Sigmoid colon (tissue), 7 donors: ENCODE measurements around the gene SAMD4A. TPM values are rescaled to one million over a fixed set of nuclear protein-coding genes. Genes with fewer than 3 reads are reported as not detected.

Source experiments
- DNase-seq: peaks from one replicate; pipeline ENCODE4 v3.0.0-alpha.2; 2019
- H3K27ac ChIP-seq, 4 donors: fragments of 200-600 bp; sonication (generic); one replicate each; pipeline ENCODE4 v1.5.1; 2016 to 2019; ENCODE audit warnings: mild to moderate bottlenecking in 1 of 4
- H3K27me3 ChIP-seq, 3 donors: fragments of 200-600 bp; sonication (generic); one replicate each; pipeline ENCODE4 v1.5.1; 2019; ENCODE audit warnings: mild to moderate bottlenecking in 1 of 3
- H3K36me3 ChIP-seq, 4 donors: fragments of 200-600 bp; sonication (generic); one replicate each; pipeline ENCODE4 v1.5.1; 2016 to 2019
- H3K4me1 ChIP-seq, 4 donors: fragments of 200-600 bp; sonication (generic); one replicate each; pipeline ENCODE4 v1.5.1; 2017 to 2019
- H3K4me3 ChIP-seq, 4 donors: fragments of 200-600 bp; sonication (generic); one replicate each; pipeline ENCODE4 v1.5.1; 2017 to 2019; ENCODE audit warnings: mild to moderate bottlenecking in 2 of 4, moderate library complexity in 1 of 4
- H3K9me3 ChIP-seq, 4 donors: fragments of 200-600 bp in 3 of 4; sonication (generic) in 3 of 4; one replicate each; pipeline versions ENCODE4 v1.5.1 to v1.6.1; 2013 to 2019
- CTCF ChIP-seq, 4 experiments: fragments of 450-650 bp in 3 of 4; fragments of 200-600 bp in 1 of 4; IDR thresholded peaks; one replicate each; pipeline ENCODE4 v1.5.1; 2016 to 2019; ENCODE audit warnings: antibody characterized with exemption in 4 of 4, mild to moderate bottlenecking in 3 of 4, moderate library complexity in 2 of 4
- EP300 ChIP-seq, 4 donors: sonication (generic); formaldehyde crosslinking; IDR thresholded peaks; one replicate each; pipeline ENCODE4 v1.6.1; 2017; ENCODE audit warnings: antibody characterized with exemption in 4 of 4
- POLR2A ChIP-seq, 2 donors: fragments of 450-650 bp; IDR thresholded peaks; one replicate each; pipeline ENCODE4 v1.6.1; 2016; ENCODE audit warnings: antibody characterized with exemption in 2 of 2, mild to moderate bottlenecking in 2 of 2, moderate library complexity in 2 of 2
- POLR2AphosphoS5 ChIP-seq, 4 donors: sonication (generic); formaldehyde crosslinking; IDR thresholded peaks; one replicate each; pipeline ENCODE4 v1.6.1; 2017; ENCODE audit warnings: antibody characterized with exemption in 4 of 4
- WGBS, 2 donors: extraction: QIAGEN DNeasy Blood & Tissue Kit; methylation state at CpG; one replicate each; pipeline ENCODE4 v1.1.7; 2013; 5-methylcytosine and 5-hydroxymethylcytosine counted together
- intact Hi-C: fragments of 100-400 bp; cut with DNase I; formaldehyde crosslinking; loops from one replicate; pipeline ENCODE4 v1.15.1; 2023
- polyA plus RNA-seq, 3 donors: library from polyadenylated mRNA; stranded (reverse); fragments of 200-250 nt; gene quantifications; one replicate each; pipeline ENCODE4 v1.2.3, GENCODE V29; 2013
- total RNA-seq, 4 donors: library from RNA; depleted of rRNA; stranded (reverse); fragments of >200 nt; gene quantifications; one replicate each; pipeline ENCODE4 v1.1.0, GENCODE V29; 2016
- donor health status: healthy with polysubstance abuse.
- donor health status: Bipolar disorder and iron deficiency.
- donor health status: healthy.

The SAMD4A gene
- total and polyA plus RNA-seq, 7 donors = 4.2 to 135 (median 79.8) TPM

GRCh38 chr14:54774824-54775223, 207.9 kb downstream of the SAMD4A start:
- no peak for TF ChIP-seq POLR2AphosphoS5 (IDR thresholded peaks at IDR 0.05)
- no peak for TF ChIP-seq CTCF (IDR thresholded peaks at IDR 0.05)
- H3K27me3 ChIP-seq = no peaks in the 10 kb centered on the region
- peaks cover 0 to 41% (median 18%) of the 10 kb centered on the region in 4 donors for H3K36me3 ChIP-seq
- 95 to 96% methylated on average over 15 of the region's 15 CpGs for WGBS, 2 donors
- H3K4me3 ChIP-seq = no peak overlapping the region
- intact Hi-C loops = loop anchor here (5.0 kb wide), 1 partner anchor 268 kb away; the partner anchor contains the start of gene CGRRF1
- peaks cover 0 to 69% (median 51%) of the 10 kb centered on the region in 4 donors for H3K4me1 ChIP-seq
- H3K27ac ChIP-seq = peak overlapping the region in 2 of 4 donors; percentile 90 to 91
- no peaks in the 10 kb centered on the region for H3K9me3 ChIP-seq
- peak; percentile 66 for DNase-seq

- peaks cover 0 to 49% (median 21%) of the 10 kb centered on the region in 4 donors for H3K36me3 ChIP-seq
Observed at GRCh38 chr14:54775486-54776140, 208.7 kb downstream of the SAMD4A start.

GRCh38 chr14:54776361-54777001, 209.6 kb downstream of the SAMD4A start:
- H3K9me3 ChIP-seq = no peaks in the 10 kb centered on the region
- WGBS, 2 donors = 35 to 66% methylated on average over 12 of the region's 12 CpGs
- intact Hi-C loops = no loop called here
- H3K36me3 ChIP-seq = peaks cover 0 to 58% (median 26%) of the 10 kb centered on the region in 4 donors
- TF ChIP-seq POLR2A (IDR thresholded peaks at IDR 0.05) (no peak), EP300 (IDR thresholded peaks at IDR 0.05) (no peak), POLR2AphosphoS5 (IDR thresholded peaks at IDR 0.05) (no peak), CTCF (IDR thresholded peaks at IDR 0.05) (no peak)
- no peak overlapping the region for H3K4me3 ChIP-seq
- H3K4me1 ChIP-seq = peaks cover 0 to 52% (median 37%) of the 10 kb centered on the region in 4 donors
- peak; percentile 69 for DNase-seq
- H3K27me3 ChIP-seq = no peaks in the 10 kb centered on the region
- H3K27ac ChIP-seq = peak overlapping the region in 3 of 4 donors; percentile 35 to 91 (median 90)

More at GRCh38 chr14:54775486-54776140, 208.7 kb downstream of the SAMD4A start:
- H3K4me3 ChIP-seq = no peak overlapping the region
- intact Hi-C loops = no loop called here
- peaks cover 0 to 61% (median 43%) of the 10 kb centered on the region in 4 donors for H3K4me1 ChIP-seq
- H3K27ac ChIP-seq = peak overlapping the region in 3 of 4 donors; percentile 35 to 91 (median 90)
- no peaks in the 10 kb centered on the region for H3K27me3 ChIP-seq
- peak; percentile 60 for DNase-seq
- no peaks in the 10 kb centered on the region for H3K9me3 ChIP-seq
- WGBS, 2 donors = 79 to 94% methylated on average over 8 of the region's 8 CpGs
- TF ChIP-seq EP300 (IDR thresholded peaks at IDR 0.05) (no peak), CTCF (IDR thresholded peaks at IDR 0.05) (no peak), POLR2AphosphoS5 (IDR thresholded peaks at IDR 0.05) (no peak), POLR2A (IDR thresholded peaks at IDR 0.05) (no peak)

GRCh38 chr14:54777395-54777794, 210.5 kb downstream of the SAMD4A start:
- Histone ChIP-seq H3K27ac (peak overlapping the region in 2 of 4 donors; percentile 24 to 90), H3K4me3 (no peak overlapping the region), H3K36me3 (peaks cover 0 to 67% (median 29%) of the 10 kb centered on the region in 4 donors), H3K27me3 (no peaks in the 10 kb centered on the region), H3K4me1 (peaks cover 0 to 45% (median 33%) of the 10 kb centered on the region in 4 donors), H3K9me3 (no peaks in the 10 kb centered on the region)
- DNase-seq = peak; percentile 48
- TF ChIP-seq POLR2AphosphoS5 (IDR thresholded peaks at IDR 0.05) (no peak), POLR2A (IDR thresholded peaks at IDR 0.05) (no peak), EP300 (IDR thresholded peaks at IDR 0.05) (no peak), CTCF (IDR thresholded peaks at IDR 0.05) (no peak)
- WGBS, 2 donors = 79 to 85% methylated on average over 8 of the region's 8 CpGs
- intact Hi-C loops = no loop called here
